ENCODE results near the gene ECHDC3.

DNA sequence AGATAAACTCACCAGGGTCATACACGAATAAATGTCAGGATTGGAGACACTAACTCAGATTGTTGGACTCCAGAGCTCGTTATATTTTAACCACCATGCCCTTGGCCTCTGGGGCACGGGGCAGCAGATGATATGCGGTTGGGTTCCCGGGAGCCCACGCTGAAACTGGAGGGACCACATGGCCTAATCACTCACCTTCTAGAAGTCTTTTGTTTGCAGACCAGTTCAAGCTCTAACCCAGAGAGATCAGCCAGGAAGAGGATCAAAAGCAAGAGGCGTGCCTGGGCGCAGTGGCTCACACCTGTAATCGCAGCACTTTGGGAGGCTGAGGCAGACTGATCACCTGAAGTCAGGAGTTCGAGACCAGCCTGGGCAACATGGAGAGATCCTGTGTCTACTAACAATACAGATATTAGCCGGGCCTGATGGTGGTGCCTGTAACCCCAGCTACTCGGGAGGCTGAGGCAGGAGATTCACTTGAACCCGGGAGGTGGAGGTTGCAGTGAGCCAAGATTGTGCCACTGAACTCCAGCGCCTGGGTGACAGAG, 42.6 kb upstream of the ECHDC3 start:
- TF ChIP-seq, protein P1, sequence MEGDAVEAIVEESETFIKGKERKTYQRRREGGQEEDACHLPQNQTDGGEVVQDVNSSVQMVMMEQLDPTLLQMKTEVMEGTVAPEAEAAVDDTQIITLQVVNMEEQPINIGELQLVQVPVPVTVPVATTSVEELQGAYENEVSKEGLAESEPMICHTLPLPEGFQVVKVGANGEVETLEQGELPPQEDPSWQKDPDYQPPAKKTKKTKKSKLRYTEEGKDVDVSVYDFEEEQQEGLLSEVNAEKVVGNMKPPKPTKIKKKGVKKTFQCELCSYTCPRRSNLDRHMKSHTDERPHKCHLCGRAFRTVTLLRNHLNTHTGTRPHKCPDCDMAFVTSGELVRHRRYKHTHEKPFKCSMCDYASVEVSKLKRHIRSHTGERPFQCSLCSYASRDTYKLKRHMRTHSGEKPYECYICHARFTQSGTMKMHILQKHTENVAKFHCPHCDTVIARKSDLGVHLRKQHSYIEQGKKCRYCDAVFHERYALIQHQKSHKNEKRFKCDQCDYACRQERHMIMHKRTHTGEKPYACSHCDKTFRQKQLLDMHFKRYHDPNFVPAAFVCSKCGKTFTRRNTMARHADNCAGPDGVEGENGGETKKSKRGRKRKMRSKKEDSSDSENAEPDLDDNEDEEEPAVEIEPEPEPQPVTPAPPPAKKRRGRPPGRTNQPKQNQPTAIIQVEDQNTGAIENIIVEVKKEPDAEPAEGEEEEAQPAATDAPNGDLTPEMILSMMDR (IDR thresholded peaks at IDR 0.05; ENCODE audit: control extremely low read depth in 1 of 3, insufficient read depth in 1 of 3, low read depth in 1 of 3, low read length in 3 of 3), result no peak
- TF ChIP-seq POLR2A (IDR thresholded peaks at IDR 0.05; ENCODE audit: control extremely low read depth in 1 of 2, low read depth in 2 of 2, low read length in 2 of 2) (no peak), RAD21 (IDR thresholded peaks at IDR 0.05 in 1 of 2, conservative IDR thresholded peaks at IDR 0.05 in 1 of 2; ENCODE audit: low read depth in 2 of 2, low read length in 2 of 2) (no peak), SP2 (IDR thresholded peaks at IDR 0.05; ENCODE audit: low read length) (no peak), CREB1 (IDR thresholded peaks at IDR 0.05) (no peak), HDAC6 (IDR thresholded peaks at IDR 0.05; ENCODE audit: low read depth, low read length) (no peak), MAFK (IDR thresholded peaks at IDR 0.05; ENCODE audit: low read depth, low read length) (no peak), TCF12 (IDR thresholded peaks at IDR 0.05; ENCODE audit: low read depth, low read length) (no peak), GABPA (IDR thresholded peaks at IDR 0.05; ENCODE audit: borderline replicate concordance, insufficient read depth, low read length) (no peak), POLR2AphosphoS5 (IDR thresholded peaks at IDR 0.05; ENCODE audit: low read depth, low read length) (no peak)

Measured in H1 (cell line).